Prostate gland (tissue), 2 donors: Measurements from ENCODE around the gene ERC2.
"Not testable (repeated sequence)": the region's sequence is repeated elsewhere in the genome, so short reads cannot be mapped to it uniquely, and the experiment has no call there.

Experiments used
- CTCF ChIP-seq, 4 experiments: fragments of 200-600 bp in 2 of 4; fragments of 450-650 bp in 2 of 4; sonication (generic) in 2 of 4; IDR thresholded peaks; 1 replicate in 3 of 4; 2 replicates in 1 of 4; pipeline ENCODE4 v1.5.1; 2016 to 2019; ENCODE audit warnings: antibody characterized with exemption in 4 of 4, mild to moderate bottlenecking in 2 of 4, moderate library complexity in 2 of 4
- POLR2AphosphoS5 ChIP-seq: sonication (generic); formaldehyde crosslinking; IDR thresholded peaks from one replicate; pipeline ENCODE4 v1.6.1; 2017; ENCODE audit warnings: antibody characterized with exemption

DNA sequence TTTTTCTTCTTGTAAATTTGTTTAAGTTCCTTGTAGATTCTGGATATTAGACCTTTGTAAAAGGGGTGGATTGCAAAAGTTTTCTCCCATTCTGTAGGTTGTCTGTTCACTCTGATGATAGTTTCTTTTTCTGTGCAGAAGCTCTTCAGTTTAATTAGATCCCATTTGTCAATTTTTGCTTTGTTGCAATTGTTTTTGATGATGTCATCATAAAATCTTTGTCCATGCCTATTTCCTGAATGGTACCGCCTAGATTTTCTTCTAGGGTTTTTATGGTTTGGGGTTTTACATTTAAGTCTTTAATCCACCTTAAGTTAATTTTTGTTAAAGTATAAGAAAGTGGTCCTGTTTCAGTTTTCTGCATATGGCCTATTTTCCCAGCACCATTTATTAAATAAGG, 401.9 kb downstream of the ERC2 start:
- not testable (repeated sequence) for TF ChIP-seq CTCF (IDR thresholded peaks at IDR 0.05); POLR2AphosphoS5
